ENCODE data around the gene BICC1.

DNA sequence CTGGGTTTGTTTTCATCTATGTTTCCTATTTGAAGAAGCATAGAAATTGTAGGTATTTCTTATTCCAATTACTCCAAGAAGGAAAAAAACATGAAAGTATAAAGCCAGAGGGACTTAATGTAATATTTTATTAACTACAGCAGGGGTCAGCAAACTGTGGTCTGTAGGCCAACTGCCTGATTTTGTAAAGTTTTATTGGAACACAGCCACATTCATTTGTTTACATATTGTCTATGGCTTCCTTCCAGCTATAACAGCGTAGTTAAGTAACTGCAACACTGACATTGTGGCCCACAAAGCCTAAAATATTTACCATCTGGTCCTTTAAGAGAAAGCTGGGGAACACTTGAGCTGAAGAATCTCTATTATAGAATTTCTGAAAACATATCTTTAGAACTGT is 306.2 kb downstream of the BICC1 start:
- TF ChIP-seq, protein P1, sequence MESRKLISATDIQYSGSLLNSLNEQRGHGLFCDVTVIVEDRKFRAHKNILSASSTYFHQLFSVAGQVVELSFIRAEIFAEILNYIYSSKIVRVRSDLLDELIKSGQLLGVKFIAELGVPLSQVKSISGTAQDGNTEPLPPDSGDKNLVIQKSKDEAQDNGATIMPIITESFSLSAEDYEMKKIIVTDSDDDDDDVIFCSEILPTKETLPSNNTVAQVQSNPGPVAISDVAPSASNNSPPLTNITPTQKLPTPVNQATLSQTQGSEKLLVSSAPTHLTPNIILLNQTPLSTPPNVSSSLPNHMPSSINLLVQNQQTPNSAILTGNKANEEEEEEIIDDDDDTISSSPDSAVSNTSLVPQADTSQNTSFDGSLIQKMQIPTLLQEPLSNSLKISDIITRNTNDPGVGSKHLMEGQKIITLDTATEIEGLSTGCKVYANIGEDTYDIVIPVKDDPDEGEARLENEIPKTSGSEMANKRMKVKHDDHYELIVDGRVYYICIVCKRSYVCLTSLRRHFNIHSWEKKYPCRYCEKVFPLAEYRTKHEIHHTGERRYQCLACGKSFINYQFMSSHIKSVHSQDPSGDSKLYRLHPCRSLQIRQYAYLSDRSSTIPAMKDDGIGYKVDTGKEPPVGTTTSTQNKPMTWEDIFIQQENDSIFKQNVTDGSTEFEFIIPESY (IDR thresholded peaks at IDR 0.05; ENCODE audit: extremely low read depth, insufficient replicate concordance, low read length) = no peak
- TF ChIP-seq, protein P2, sequence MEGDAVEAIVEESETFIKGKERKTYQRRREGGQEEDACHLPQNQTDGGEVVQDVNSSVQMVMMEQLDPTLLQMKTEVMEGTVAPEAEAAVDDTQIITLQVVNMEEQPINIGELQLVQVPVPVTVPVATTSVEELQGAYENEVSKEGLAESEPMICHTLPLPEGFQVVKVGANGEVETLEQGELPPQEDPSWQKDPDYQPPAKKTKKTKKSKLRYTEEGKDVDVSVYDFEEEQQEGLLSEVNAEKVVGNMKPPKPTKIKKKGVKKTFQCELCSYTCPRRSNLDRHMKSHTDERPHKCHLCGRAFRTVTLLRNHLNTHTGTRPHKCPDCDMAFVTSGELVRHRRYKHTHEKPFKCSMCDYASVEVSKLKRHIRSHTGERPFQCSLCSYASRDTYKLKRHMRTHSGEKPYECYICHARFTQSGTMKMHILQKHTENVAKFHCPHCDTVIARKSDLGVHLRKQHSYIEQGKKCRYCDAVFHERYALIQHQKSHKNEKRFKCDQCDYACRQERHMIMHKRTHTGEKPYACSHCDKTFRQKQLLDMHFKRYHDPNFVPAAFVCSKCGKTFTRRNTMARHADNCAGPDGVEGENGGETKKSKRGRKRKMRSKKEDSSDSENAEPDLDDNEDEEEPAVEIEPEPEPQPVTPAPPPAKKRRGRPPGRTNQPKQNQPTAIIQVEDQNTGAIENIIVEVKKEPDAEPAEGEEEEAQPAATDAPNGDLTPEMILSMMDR (IDR thresholded peaks at IDR 0.05 in 2 of 3, conservative IDR thresholded peaks at IDR 0.05 in 1 of 3; ENCODE audit: borderline replicate concordance in 1 of 3, insufficient read depth in 1 of 3, low read depth in 2 of 3, low read length in 2 of 3) = no peak
- TF ChIP-seq ZFX (IDR thresholded peaks at IDR 0.05) (no peak), ELF1 (IDR thresholded peaks at IDR 0.05; ENCODE audit: borderline replicate concordance, low read depth) (no peak), CEBPB (IDR thresholded peaks at IDR 0.05; ENCODE audit: low read depth) (no peak), SRF (IDR thresholded peaks at IDR 0.05; ENCODE audit: low read depth) (no peak), POLR2AphosphoS5 (IDR thresholded peaks at IDR 0.05; ENCODE audit: low read depth, low read length) (no peak), JUND (IDR thresholded peaks at IDR 0.05) (no peak), EZH2phosphoT487 (IDR thresholded peaks at IDR 0.05; ENCODE audit: borderline replicate concordance) (no peak), POLR2A (IDR thresholded peaks at IDR 0.05; ENCODE audit: borderline replicate concordance, extremely low read depth, insufficient read depth, insufficient read length) (no peak), EZH2 (IDR thresholded peaks at IDR 0.05) (no peak)
- TF ChIP-seq, protein P3, sequence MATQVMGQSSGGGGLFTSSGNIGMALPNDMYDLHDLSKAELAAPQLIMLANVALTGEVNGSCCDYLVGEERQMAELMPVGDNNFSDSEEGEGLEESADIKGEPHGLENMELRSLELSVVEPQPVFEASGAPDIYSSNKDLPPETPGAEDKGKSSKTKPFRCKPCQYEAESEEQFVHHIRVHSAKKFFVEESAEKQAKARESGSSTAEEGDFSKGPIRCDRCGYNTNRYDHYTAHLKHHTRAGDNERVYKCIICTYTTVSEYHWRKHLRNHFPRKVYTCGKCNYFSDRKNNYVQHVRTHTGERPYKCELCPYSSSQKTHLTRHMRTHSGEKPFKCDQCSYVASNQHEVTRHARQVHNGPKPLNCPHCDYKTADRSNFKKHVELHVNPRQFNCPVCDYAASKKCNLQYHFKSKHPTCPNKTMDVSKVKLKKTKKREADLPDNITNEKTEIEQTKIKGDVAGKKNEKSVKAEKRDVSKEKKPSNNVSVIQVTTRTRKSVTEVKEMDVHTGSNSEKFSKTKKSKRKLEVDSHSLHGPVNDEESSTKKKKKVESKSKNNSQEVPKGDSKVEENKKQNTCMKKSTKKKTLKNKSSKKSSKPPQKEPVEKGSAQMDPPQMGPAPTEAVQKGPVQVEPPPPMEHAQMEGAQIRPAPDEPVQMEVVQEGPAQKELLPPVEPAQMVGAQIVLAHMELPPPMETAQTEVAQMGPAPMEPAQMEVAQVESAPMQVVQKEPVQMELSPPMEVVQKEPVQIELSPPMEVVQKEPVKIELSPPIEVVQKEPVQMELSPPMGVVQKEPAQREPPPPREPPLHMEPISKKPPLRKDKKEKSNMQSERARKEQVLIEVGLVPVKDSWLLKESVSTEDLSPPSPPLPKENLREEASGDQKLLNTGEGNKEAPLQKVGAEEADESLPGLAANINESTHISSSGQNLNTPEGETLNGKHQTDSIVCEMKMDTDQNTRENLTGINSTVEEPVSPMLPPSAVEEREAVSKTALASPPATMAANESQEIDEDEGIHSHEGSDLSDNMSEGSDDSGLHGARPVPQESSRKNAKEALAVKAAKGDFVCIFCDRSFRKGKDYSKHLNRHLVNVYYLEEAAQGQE (IDR thresholded peaks at IDR 0.05; ENCODE audit: low read depth) = no peak
- TF ChIP-seq, protein P4, sequence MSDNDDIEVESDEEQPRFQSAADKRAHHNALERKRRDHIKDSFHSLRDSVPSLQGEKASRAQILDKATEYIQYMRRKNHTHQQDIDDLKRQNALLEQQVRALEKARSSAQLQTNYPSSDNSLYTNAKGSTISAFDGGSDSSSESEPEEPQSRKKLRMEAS (IDR thresholded peaks at IDR 0.05) = no peak
- TF ChIP-seq, protein P5, sequence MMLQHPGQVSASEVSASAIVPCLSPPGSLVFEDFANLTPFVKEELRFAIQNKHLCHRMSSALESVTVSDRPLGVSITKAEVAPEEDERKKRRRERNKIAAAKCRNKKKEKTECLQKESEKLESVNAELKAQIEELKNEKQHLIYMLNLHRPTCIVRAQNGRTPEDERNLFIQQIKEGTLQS (IDR thresholded peaks at IDR 0.05) = no peak
